Urinary bladder (tissue), 4 donors: ENCODE results near the gene MSANTD2. TPM values are rescaled to one million over a fixed set of nuclear protein-coding genes. Genes with fewer than 3 reads are reported as not detected.
A peak's percentile ranks its signal among the peaks of the same experiment; 100 is the strongest.

Experiments
- DNase-seq: peaks from one replicate; pipeline ENCODE4 v3.0.0-alpha.2; 2015; ENCODE audit errors: extremely low spot score
- H3K27ac ChIP-seq: one replicate; pipeline ENCODE4 v1.5.1; 2013; ENCODE audit warnings: low read depth, mild to moderate bottlenecking, moderate library complexity
- H3K36me3 ChIP-seq: one replicate; pipeline ENCODE4 v1.6.1; 2013; ENCODE audit warnings: mild to moderate bottlenecking, moderate library complexity; ENCODE audit not compliant: insufficient read depth
- H3K4me1 ChIP-seq: one replicate; pipeline ENCODE4 v1.6.1; 2013; ENCODE audit warnings: mild to moderate bottlenecking, moderate library complexity; ENCODE audit not compliant: insufficient read depth
- H3K4me3 ChIP-seq: one replicate; pipeline ENCODE4 v1.5.1; 2013; ENCODE audit warnings: low read depth, low read length
- WGBS: extraction: QIAGEN DNeasy Blood & Tissue Kit; methylation state at CpG from one replicate; pipeline ENCODE4 v1.1.7; 2013; 5-methylcytosine and 5-hydroxymethylcytosine counted together
- polyA plus RNA-seq: library from polyadenylated mRNA; stranded (reverse); fragments of 200-250 nt; gene quantifications from one replicate; pipeline ENCODE4 v1.2.3, GENCODE V29; 2013
- total RNA-seq: library from RNA; depleted of rRNA; stranded (reverse); fragments of >200 nt; gene quantifications from one replicate; pipeline ENCODE4 v1.2.3, GENCODE V29; 2014
- donor health status: healthy with polysubstance abuse.
- donor health status: healthy.

MSANTD2 gene
- total and polyA plus RNA-seq, 2 donors, result 8.7 to 28.8 TPM

DNA sequence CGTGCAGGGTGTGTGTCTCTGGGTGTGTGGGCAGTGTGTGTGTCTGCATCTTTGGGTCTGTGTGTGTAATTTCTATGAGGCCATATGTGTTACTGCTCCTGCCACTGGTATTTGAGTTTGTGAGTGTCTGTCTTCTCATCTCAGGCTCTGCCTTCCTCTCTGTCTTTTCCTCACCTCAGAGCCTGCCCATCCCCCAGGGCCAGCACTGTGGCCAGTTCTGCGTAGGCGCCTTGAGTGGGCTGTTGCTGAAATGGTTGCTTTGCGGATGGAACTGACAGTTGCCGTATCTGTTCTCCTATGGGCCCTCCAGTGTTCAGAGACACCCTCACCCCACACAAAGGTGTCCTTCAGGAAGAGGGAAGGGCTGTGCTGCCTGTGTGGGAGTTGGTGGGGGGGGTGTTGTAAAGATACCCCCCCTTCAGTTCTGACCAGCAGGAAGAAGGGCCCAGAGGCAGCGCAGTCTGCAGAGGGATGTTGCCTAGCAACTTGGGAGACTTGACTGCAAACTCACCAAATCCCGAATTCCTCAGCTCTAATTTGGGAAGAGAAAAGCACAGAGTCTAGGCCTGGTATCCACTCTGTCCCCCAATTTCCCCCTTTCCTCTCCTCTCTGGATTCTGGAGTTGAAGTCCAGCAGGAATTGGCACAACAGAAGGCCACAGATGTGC, 62.4 kb downstream of the MSANTD2 start:
- H3K4me1 ChIP-seq, result no peaks in the 10 kb centered on the region
- WGBS, result 71% methylated on average over 7 of the region's 7 CpGs
- no peaks in the 10 kb centered on the region for H3K36me3 ChIP-seq
- H3K27ac ChIP-seq, result no peak overlapping the region
- DNase-seq, result no peak
- H3K4me3 ChIP-seq, result no peak overlapping the region

DNA sequence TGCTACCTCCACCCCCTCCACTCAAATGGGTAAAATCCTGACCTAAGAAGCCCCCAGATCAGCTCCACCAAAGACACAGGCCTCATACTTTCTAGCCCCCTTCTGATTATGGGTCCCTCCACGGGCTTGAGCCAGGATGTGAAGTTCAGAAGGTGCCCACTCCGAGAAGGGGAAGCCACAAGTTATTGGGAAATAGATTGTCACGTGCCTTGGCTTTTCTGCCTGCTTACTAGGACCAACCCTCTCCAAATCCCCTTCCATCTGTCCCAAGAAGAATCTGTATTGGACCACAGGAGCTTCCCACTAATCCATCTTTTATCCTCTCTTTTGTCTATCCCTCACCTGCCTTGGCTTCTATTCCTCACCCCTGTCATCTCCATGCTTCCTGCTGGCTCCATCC, 63.5 kb downstream of the MSANTD2 start:
- H3K36me3 ChIP-seq, result no peaks in the 10 kb centered on the region
- no peak overlapping the region for H3K4me3 ChIP-seq
- no peak for DNase-seq
- H3K4me1 ChIP-seq, result no peaks in the 10 kb centered on the region
- no peak overlapping the region for H3K27ac ChIP-seq
- 70% methylated on average over 3 of the region's 3 CpGs for WGBS

DNA sequence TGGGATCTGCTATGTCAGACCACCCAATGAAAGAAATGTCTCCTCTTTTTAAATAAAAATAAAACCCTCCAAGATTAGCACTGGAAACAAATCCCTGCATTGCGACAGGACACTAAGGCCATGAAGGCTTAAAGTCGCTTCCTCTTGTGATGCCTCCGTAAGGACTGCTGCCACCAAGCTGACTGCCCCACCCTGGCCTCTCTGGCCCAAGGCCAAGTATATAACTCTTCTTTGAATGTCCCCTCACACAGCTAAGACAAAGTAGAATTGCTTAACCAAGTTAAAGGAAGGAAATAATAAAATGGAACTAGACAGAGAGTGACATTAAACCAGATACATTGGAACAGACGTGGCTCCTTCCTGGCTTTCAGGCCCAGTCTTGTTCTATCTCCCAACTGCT, 68.0 kb downstream of the MSANTD2 start:
- H3K4me3 ChIP-seq, result no peak overlapping the region
- no peaks in the 10 kb centered on the region for H3K36me3 ChIP-seq
- no peak overlapping the region for H3K27ac ChIP-seq
- 74% methylated on average over 4 of the region's 4 CpGs for WGBS
- no peaks in the 10 kb centered on the region for H3K4me1 ChIP-seq
- no peak for DNase-seq

DNA sequence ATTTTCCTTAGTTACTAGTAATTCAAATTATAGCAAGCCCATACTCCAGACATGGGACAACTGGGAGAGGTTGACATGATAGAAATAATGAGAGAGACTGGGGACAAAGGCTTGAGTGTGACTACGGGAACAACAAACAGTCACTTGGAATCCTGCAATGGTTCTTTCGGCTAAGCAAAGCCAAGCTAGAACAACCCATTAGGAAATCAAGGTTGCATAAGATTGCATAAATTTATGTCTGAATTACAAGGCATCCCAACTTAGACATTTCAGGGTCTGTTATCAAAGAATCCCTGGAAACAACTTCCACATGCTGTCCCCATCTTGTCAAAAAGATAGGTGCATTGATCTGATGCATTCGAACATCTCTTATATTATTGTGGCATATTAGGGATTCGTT, 70.6 kb downstream of the MSANTD2 start:
- no peak for DNase-seq
- H3K4me3 ChIP-seq, result no peak overlapping the region
- H3K36me3 ChIP-seq, result no peaks in the 10 kb centered on the region
- no peaks in the 10 kb centered on the region for H3K4me1 ChIP-seq
- 87% methylated on average over 4 of the region's 4 CpGs for WGBS
- H3K27ac ChIP-seq, result no peak overlapping the region

DNA sequence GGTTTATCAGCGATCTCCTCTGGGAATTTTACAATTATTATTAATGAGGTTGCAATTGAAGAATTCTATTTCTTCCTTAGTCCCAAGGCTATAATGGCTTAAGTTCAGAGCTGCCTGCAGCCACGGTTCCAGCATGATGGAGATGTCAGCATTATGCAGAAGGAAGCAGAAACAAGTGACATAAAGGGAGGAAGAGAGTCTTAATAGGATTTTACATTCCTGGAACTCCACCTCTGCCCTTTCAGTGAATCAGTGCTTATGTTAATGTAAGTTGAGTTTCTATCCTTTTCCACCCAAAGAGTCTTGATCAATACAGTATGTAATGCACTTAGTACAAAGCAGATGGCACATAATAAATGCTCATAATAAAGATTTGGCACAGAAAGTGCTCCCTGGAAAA, 72.1 kb downstream of the MSANTD2 start:
- Histone ChIP-seq H3K36me3 (no peaks in the 10 kb centered on the region), H3K4me3 (no peak overlapping the region), H3K27ac (no peak overlapping the region), H3K4me1 (no peaks in the 10 kb centered on the region)
- 78% methylated on average over 2 of the region's 2 CpGs for WGBS
- DNase-seq, result no peak

DNA sequence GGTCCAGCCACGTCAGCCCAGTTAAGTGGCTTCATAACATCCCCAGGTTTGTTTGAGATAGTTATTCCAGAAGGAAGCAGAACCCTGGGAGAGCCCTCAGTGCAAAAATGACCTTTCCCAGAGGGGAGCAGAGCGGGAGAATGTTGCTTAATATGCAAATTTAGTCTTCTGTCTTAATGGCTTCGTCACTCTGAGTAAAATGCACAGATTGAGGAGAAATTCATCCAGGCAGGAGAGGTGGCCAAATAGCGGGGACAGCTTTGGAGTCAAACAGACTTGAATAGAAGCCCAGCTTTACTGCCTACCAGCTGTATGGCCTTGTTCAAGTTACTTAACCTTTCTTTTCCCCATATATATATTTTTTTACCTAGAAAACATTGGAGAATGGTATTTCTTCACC, 72.7 kb downstream of the MSANTD2 start:
- Histone ChIP-seq H3K36me3 (no peaks in the 10 kb centered on the region), H3K4me3 (no peak overlapping the region), H3K27ac (no peak overlapping the region), H3K4me1 (no peaks in the 10 kb centered on the region)
- DNase-seq, result no peak
- 68% methylated on average over 4 of the region's 4 CpGs for WGBS

DNA sequence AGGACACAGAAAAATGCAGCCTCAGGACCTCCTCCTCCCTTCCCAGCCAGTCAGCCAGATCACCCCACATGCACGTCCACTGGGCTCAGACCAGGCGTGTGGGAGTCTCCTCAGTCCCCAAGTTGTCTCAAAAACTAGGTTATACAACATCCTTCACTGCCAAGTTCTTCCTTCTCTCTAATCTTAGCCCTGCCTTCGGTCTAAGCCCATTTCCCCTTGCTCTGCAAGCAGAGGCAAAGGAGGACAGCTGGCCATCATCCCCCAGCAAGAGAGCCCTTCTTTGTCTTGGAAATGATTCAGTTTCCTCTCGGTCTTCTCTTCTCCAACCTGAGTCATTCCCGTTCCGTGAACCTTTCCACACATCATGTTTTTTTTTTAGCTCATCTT, 74.5 kb downstream of the MSANTD2 start:
- Histone ChIP-seq H3K4me3 (no peak overlapping the region), H3K4me1 (no peaks in the 10 kb centered on the region), H3K27ac (no peak overlapping the region), H3K36me3 (no peaks in the 10 kb centered on the region)
- no peak for DNase-seq
- WGBS, result 13% methylated on average over 6 of the region's 6 CpGs

DNA sequence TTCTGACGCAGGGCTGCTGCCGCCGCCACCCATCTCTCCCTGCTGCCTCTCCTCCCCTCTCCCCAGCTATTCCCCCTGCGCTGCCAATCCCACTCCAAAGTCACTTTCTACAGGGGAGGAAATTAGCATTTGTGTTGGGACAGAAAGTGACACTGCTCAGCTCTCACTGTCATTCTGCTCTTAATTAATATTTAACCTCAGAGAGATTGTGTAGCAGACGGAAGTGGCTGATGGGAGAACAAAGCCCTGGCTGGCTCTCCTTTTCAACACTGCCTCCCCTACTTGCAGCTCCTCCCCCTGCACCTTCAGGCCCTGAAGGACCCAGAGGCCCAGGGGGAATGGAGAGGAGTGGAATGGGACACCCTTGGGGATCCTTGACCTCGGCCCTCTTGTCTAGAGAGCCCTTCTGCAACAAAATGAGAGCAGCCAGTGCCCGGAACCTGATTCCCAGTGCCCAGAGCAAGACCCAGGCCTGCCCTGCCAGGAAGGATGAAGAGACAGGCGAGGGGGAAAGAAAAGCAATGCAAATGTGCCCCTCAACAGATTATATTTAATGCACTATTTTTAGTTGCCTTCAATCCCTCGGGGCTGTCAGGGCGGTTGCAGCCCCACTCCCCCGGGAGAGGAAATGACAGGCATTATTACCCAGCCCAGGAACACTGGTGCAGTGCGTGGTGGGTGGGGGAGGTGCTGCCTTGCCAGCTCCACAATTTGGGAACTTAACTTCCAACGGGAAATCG, 75.1 kb downstream of the MSANTD2 start:
- DNase-seq, result no peak

DNA sequence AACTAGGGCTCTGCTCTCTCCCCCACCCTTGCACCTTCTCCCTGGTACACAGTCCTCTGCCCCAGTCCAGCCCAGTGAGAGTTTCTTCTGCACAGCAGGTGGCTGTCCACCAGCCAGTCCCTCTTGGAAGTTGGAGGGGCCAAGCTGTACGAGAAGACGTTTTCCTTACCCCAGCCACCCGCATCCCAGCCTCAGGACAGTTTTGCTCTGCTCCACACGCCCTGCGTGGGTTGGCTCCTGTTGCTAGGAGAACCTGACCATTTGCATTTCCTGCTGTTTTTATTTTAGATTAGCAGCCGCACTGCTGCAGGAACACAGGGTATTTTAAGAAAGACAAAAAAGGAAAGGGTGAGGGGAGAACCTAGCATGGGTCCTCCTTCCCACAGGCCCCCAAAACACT, 78.0 kb downstream of the MSANTD2 start:
- Histone ChIP-seq H3K27ac (no peak overlapping the region), H3K4me3 (no peak overlapping the region), H3K4me1 (no peaks in the 10 kb centered on the region), H3K36me3 (no peaks in the 10 kb centered on the region)
- DNase-seq, result no peak
- 34% methylated on average over 6 of the region's 6 CpGs for WGBS

More for the DNA sequence above, 75.1 kb downstream of the MSANTD2 start:
- H3K27ac ChIP-seq, result no peak overlapping the region
- H3K36me3 ChIP-seq, result no peaks in the 10 kb centered on the region
- H3K4me1 ChIP-seq, result no peaks in the 10 kb centered on the region
- H3K4me3 ChIP-seq, result no peak overlapping the region
- WGBS, result 27% methylated on average over 14 of the region's 14 CpGs

DNA sequence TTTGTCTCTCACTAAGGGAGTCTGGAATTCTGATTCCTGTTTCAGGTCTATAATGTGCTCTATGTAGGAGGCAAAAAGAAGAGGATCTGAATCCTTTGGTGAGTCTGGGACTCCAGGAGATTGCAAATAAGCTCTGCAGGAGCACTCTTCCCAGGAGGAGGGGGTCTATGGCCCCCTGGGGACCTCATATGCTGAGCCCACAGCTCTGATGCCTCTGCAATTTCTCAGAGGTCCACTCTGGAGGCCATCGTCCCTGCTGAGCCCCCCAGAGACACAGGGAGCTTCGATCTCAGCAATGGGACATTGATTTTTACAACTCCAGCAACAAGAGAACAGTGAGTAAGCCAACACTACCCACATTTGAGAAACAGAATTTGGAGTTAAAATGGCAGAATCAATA, 80.7 kb downstream of the MSANTD2 start:
- Histone ChIP-seq H3K27ac (no peak overlapping the region), H3K4me3 (no peak overlapping the region), H3K4me1 (no peaks in the 10 kb centered on the region), H3K36me3 (no peaks in the 10 kb centered on the region)
- no peak for DNase-seq
- 39% methylated on average over 2 of the region's 2 CpGs for WGBS

DNA sequence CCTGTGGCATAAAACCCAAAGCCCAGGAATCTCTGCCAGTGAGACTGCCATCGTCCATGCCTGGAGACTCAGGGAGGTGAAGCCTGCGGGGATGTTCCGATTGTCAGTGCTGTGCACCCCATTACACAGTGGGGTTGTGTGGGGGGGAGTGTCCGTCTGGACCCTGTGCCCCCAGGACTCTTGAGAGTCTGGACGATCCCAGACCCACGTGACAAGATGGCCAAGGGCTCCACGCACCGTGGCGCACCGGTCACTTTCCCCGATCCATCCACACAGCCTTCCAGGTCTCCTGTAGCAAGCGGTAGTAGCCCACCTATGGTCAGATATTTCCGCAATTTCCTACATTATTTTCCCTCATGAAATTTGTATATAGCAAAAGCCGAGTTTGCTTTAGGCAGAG, 81.4 kb downstream of the MSANTD2 start:
- WGBS, result 31% methylated on average over 14 of the region's 14 CpGs
- no peaks in the 10 kb centered on the region for H3K4me1 ChIP-seq
- H3K4me3 ChIP-seq, result no peak overlapping the region
- H3K36me3 ChIP-seq, result no peaks in the 10 kb centered on the region
- no peak for DNase-seq
- H3K27ac ChIP-seq, result no peak overlapping the region

DNA sequence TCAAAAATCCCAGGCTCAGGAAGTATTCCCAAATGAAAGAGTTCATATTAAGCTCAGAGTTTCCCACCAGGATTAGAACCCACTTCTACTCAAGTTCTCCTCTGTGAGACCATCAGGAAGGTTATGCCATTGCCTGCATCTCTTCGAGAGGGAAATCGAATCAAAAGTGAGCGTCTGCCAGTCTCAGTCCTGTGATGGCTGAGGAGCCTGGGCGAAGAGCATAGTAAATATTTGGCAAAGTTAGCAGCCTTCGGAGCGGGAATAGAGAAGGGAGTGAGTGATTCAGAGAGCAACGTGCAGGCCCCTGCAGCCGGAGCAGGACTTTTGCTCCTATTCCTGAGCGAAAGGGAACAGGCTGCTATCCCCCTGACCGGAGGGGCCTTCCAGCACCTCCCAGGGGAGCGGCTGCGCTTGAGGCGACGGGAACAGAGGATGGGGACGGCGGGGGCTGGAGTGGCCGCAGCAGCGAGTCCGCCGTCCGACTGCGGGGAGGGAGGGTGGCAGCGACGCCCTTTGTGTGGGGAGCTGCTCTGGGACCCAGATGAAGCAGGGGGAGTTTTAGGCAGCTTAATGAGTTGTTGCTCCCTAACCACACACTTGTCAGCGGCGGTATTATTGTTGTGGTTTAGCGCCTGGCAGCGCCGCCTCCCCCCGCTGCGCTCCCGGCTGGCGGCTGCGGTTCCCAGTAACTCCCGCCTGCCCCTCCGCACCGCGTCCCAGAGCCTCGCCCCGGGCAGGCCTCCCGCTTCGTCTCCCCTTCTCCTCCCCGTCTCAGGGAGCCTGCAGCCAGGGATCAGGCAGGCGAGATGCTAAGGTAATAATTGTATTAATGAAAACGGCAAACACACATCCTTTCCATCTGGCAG, 82.2 kb downstream of the MSANTD2 start:
- Histone ChIP-seq H3K27ac (no peak overlapping the region), H3K4me1 (no peaks in the 10 kb centered on the region), H3K36me3 (no peaks in the 10 kb centered on the region), H3K4me3 (peak overlapping the region; percentile 5)
- 1% methylated on average over 45 of the region's 45 CpGs for WGBS
- no peak for DNase-seq

DNA sequence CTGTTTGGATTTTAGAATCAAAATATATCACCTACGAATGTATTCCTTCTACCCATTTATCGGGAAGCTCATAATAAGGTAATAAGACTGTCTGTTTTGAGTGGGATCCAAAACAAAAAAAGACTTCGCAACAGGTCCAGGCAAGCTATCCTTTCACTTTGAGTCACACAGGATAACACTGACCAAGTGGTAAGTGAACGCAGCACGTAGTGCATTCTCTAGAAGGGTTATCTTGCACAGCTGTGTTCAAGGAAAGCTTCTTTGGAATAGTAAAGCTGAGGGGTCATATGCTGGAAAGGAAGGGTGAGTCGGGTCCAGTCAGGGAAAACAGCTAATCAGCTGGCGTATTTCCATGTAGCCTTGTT, 82.8 kb downstream of the MSANTD2 start:
- no peak overlapping the region for H3K4me3 ChIP-seq
- 40% methylated on average over 7 of the region's 7 CpGs for WGBS

DNA sequence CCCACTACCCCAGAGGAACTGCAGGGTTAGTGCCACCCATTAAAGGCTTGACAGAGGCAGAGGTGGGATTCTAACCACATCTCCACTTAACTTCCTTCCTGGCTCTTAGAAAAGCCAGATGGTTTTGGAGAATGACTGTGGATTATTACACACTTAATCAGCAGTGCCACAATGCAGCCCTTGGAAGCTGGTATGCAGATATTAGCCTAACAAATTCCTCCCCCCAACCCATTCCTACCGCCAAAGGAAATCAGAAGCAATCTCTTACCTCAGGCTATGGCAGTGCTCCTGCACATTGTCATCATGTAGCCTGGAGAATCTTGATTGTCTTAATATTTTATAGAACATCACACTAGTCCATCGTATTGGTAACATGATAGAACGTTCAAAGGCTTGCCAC, 83.6 kb downstream of the MSANTD2 start:
- no peak overlapping the region for H3K4me3 ChIP-seq
- H3K36me3 ChIP-seq, result no peaks in the 10 kb centered on the region
- no peaks in the 10 kb centered on the region for H3K4me1 ChIP-seq
- 51% methylated on average over 3 of the region's 3 CpGs for WGBS
- no peak for DNase-seq
- no peak overlapping the region for H3K27ac ChIP-seq

More for the DNA sequence above, 82.8 kb downstream of the MSANTD2 start:
- H3K27ac ChIP-seq, result no peak overlapping the region
- no peaks in the 10 kb centered on the region for H3K36me3 ChIP-seq
- DNase-seq, result no peak
- no peaks in the 10 kb centered on the region for H3K4me1 ChIP-seq
